HG03095 (cell line): ENCODE measurements around the gene MAPK9.

Experiments
- ATAC-seq: cut with Tn5 transposase; IDR thresholded peaks from one replicate; pipeline ENCODE4 v1.9.1; 2021; ENCODE audit warnings: moderate library complexity; ENCODE audit not compliant: unreplicated experiment

MAPK9 gene

GRCh38 chr5:180291943-180292831, at the start of gene MAPK9:
TSS of gene MAPK9 (minus strand) at chr5:180292083. CDS start at chr5:180280561, 11,522 bp downstream.
- ATAC-seq = peak; percentile 83

- no peak for ATAC-seq
These were observed 49.7 kb upstream of the MAPK9 start for GRCh38 chr5:180341595-180341994.

GRCh38 chr5:180340856-180341255, 49.0 kb upstream of the MAPK9 start:
- ATAC-seq = no peak

- ATAC-seq = no peak
These were observed 47.8 kb upstream of the MAPK9 start for GRCh38 chr5:180339583-180340183.

GRCh38 chr5:180338001-180338707, 46.3 kb upstream of the MAPK9 start:
- ATAC-seq = no peak

GRCh38 chr5:180336234-180337020, 44.5 kb upstream of the MAPK9 start:
- no peak for ATAC-seq

- no peak for ATAC-seq
These were observed 43.8 kb upstream of the MAPK9 start for GRCh38 chr5:180335614-180336233.

- no peak for ATAC-seq
These were observed 43.1 kb upstream of the MAPK9 start for GRCh38 chr5:180334751-180335613.

- ATAC-seq = no peak
These were observed 42.3 kb upstream of the MAPK9 start for GRCh38 chr5:180334176-180334575.

- no peak for ATAC-seq
These were observed 41.8 kb upstream of the MAPK9 start for GRCh38 chr5:180333661-180334060.

- no peak for ATAC-seq
These were observed 41.0 kb upstream of the MAPK9 start for GRCh38 chr5:180332861-180333260.

GRCh38 chr5:180332051-180332517, 40.2 kb upstream of the MAPK9 start:
- ATAC-seq = no peak

- no peak for ATAC-seq
These were observed 39.7 kb upstream of the MAPK9 start for GRCh38 chr5:180331647-180331950.

GRCh38 chr5:180330810-180331646, 39.1 kb upstream of the MAPK9 start:
- ATAC-seq = no peak

- ATAC-seq = no peak
These were observed 38.4 kb upstream of the MAPK9 start for GRCh38 chr5:180330270-180330648.

- ATAC-seq = no peak
These were observed 37.9 kb upstream of the MAPK9 start for GRCh38 chr5:180329606-180330269.

- no peak for ATAC-seq
These were observed 37.2 kb upstream of the MAPK9 start for GRCh38 chr5:180329138-180329435.
